SK-N-SH (cell line): Measurements from ENCODE around the gene SOCS2. TPM values are rescaled to one million over a fixed set of nuclear protein-coding genes. Genes with fewer than 3 reads are reported as not detected.

Experiments
- CTCF ChIA-PET: fragments of 300-600, 350-600 bp; formaldehyde crosslinking; extraction: SDS; loops from one replicate; lab custom pipeline; 2021; lab: Yijun Ruan, JAX
- POLR2A ChIA-PET: fragments of 350-600 bp; sonication (Branson Sonifier 250); formaldehyde crosslinking; extraction: SDS; loops from one replicate; lab custom pipeline; 2020; ENCODE audit warnings: antibody characterized with exemption, inconsistent platforms; lab: Yijun Ruan, JAX
- DNase-seq: peaks from one replicate; pipeline ENCODE4 v3.0.0; 2012
- H2AFZ ChIP-seq: fragments of 200-600 bp; sonication (generic); 2 replicates; pipeline ENCODE4 v1.8.1; 2016; ENCODE audit warnings: antibody characterized with exemption, mild to moderate bottlenecking, low read depth
- H3F3A ChIP-seq: fragments of 200-600 bp; sonication (generic); replicated peaks from 2 replicates; pipeline ENCODE3; 2016; ENCODE audit warnings: antibody characterized with exemption, mild to moderate bottlenecking; ENCODE audit not compliant: insufficient read depth
- H3K27ac ChIP-seq, 2 experiments: fragments of 200-500 bp in 1 of 2; fragments of 200-600 bp in 1 of 2; sonication (Bioruptor generic) in 1 of 2; sonication (generic), shearing (Covaris generic) in 1 of 2; 2 replicates each; pipeline versions ENCODE4 v1.5.1 to v1.6.1; 2014 to 2016; ENCODE audit warnings: low read depth in 2 of 2, inconsistent platforms in 1 of 2, low read length in 1 of 2, mild to moderate bottlenecking in 1 of 2, mixed read lengths in 1 of 2
- H3K27me3 ChIP-seq: fragments of 200-600 bp; sonication (generic), shearing (Covaris generic); 2 replicates; pipeline ENCODE4 v1.6.1; 2016; ENCODE audit warnings: mixed run types; ENCODE audit not compliant: insufficient read depth
- H3K36me3 ChIP-seq, 2 experiments: fragments of 200-500 bp in 1 of 2; fragments of 200-600 bp in 1 of 2; sonication (Bioruptor generic) in 1 of 2; sonication (generic) in 1 of 2; replicated peaks in 1 of 2; 2 replicates each; pipeline versions ENCODE3 to v1.5.1; 2014 to 2016; ENCODE audit warnings: low read length in 1 of 2, mild to moderate bottlenecking in 1 of 2; ENCODE audit not compliant: insufficient read depth in 2 of 2, control insufficient read depth in 1 of 2
- H3K4me1 ChIP-seq, 2 experiments: fragments of 200-500 bp in 1 of 2; fragments of 200-600 bp in 1 of 2; sonication (Bioruptor generic) in 1 of 2; sonication (generic), shearing (Covaris generic) in 1 of 2; 2 replicates each; pipeline versions ENCODE4 v1.5.1 to v1.6.1; 2014 to 2016; ENCODE audit warnings: low read depth in 1 of 2, low read length in 1 of 2, mixed run types in 1 of 2; ENCODE audit not compliant: insufficient read depth in 2 of 2, control insufficient read depth in 1 of 2
- H3K4me2 ChIP-seq: fragments of 200-600 bp; sonication (generic), shearing (Covaris generic); 2 replicates; pipeline ENCODE4 v1.6.1; 2017; ENCODE audit warnings: mixed run types
- H3K4me3 ChIP-seq, 2 experiments: fragments of 200-500 bp in 1 of 2; fragments of 200-600 bp in 1 of 2; sonication (Bioruptor generic) in 1 of 2; sonication (generic), shearing (Covaris generic) in 1 of 2; 2 replicates each; pipeline versions ENCODE4 v1.5.1 to v1.8.1; 2014 to 2016; ENCODE audit warnings: low read depth in 2 of 2, inconsistent platforms in 1 of 2, low read length in 1 of 2, mild to moderate bottlenecking in 1 of 2, mixed read lengths in 1 of 2, moderate library complexity in 1 of 2
- H3K79me2 ChIP-seq: fragments of 200-600 bp; sonication (generic); 2 replicates; pipeline ENCODE4 v1.8.1; 2017; ENCODE audit warnings: mild to moderate bottlenecking; ENCODE audit not compliant: insufficient read depth
- H3K9ac ChIP-seq: fragments of 200-600 bp; sonication (generic); 2 replicates; pipeline ENCODE4 v1.6.1; 2017; ENCODE audit warnings: mixed run types
- H3K9me2 ChIP-seq: fragments of 200-600 bp; sonication (generic); 2 replicates; pipeline ENCODE4 v1.6.1; 2017; ENCODE audit warnings: mixed run types
- H3K9me3 ChIP-seq: fragments of 200-600 bp; sonication (generic); 2 replicates; pipeline ENCODE4 v1.6.1; 2017; ENCODE audit warnings: mixed run types, mild to moderate bottlenecking, moderate library complexity
- H4K20me1 ChIP-seq: fragments of 200-600 bp; sonication (generic); 2 replicates; pipeline ENCODE4 v1.6.1; 2017; ENCODE audit warnings: mild to moderate bottlenecking, mixed run types; ENCODE audit not compliant: insufficient read depth
- CTCF ChIP-seq: fragments of 200-600 bp; sonication (generic); IDR thresholded peaks from 2 replicates; pipeline ENCODE4 v1.6.1; 2017; ENCODE audit warnings: antibody characterized with exemption, mild to moderate bottlenecking, moderate library complexity
- EP300 ChIP-seq, 2 experiments: IDR thresholded peaks; 2 replicates each; pipeline versions ENCODE4 v1.4.0 to v1.6.1; 2012; ENCODE audit warnings: borderline replicate concordance in 1 of 2, low read depth in 1 of 2, low read length in 1 of 2
- EZH2phosphoT487 ChIP-seq: fragments of 200-600 bp; sonication (generic); IDR thresholded peaks from 2 replicates; pipeline ENCODE4 v1.6.1; 2017; ENCODE audit warnings: low read depth, mixed run types, mild to moderate bottlenecking, antibody characterized with exemption, moderate library complexity, borderline replicate concordance
- FOXJ3 ChIP-seq: sonication (generic); formaldehyde crosslinking; IDR thresholded peaks from 2 replicates; pipeline ENCODE4 v1.5.1; 2020; ENCODE audit warnings: mild to moderate bottlenecking, missing genetic modification reagents
- FOXM1 ChIP-seq: IDR thresholded peaks from 2 replicates; pipeline ENCODE4 v1.4.0; 2012; ENCODE audit warnings: low read depth, mild to moderate bottlenecking
- JUND ChIP-seq: IDR thresholded peaks from 2 replicates; pipeline ENCODE4 v1.4.0; 2012
- MXI1 ChIP-seq: IDR thresholded peaks from 2 replicates; pipeline ENCODE4 v1.6.1; 2012; ENCODE audit warnings: mild to moderate bottlenecking, low read depth, low read length, improper control_type of control experiment
- RXRA ChIP-seq: IDR thresholded peaks from 2 replicates; pipeline ENCODE4 v1.4.0; 2012; ENCODE audit warnings: low read depth, mild to moderate bottlenecking, borderline replicate concordance
- TCF12 ChIP-seq: IDR thresholded peaks from 2 replicates; pipeline ENCODE4 v1.4.0; 2012
- TEAD4 ChIP-seq: IDR thresholded peaks from 2 replicates; pipeline ENCODE4 v1.4.0; 2012; ENCODE audit warnings: mild to moderate bottlenecking, borderline replicate concordance; ENCODE audit not compliant: insufficient read depth
- ZBTB33 ChIP-seq: IDR thresholded peaks from 2 replicates; pipeline ENCODE4 v1.4.0; 2012; ENCODE audit warnings: low read depth, borderline replicate concordance
- WGBS: methylation state at CpG from one replicate; pipeline ENCODE4 v1.1.6; 2017; ENCODE audit warnings: low lambda C conversion rate; 5-methylcytosine and 5-hydroxymethylcytosine counted together
- polyA plus RNA-seq, 3 experiments: library from polyadenylated mRNA; depleted of rRNA; stranded (reverse); fragments of >200 nt; gene quantifications; 2 replicates each; pipeline ENCODE4 v1.2.3, GENCODE V29; 2012

SOCS2 gene
- polyA plus RNA-seq, 1 of the 3 experiments (the other 2 are of a cell fraction), result 24.1 TPM

DNA sequence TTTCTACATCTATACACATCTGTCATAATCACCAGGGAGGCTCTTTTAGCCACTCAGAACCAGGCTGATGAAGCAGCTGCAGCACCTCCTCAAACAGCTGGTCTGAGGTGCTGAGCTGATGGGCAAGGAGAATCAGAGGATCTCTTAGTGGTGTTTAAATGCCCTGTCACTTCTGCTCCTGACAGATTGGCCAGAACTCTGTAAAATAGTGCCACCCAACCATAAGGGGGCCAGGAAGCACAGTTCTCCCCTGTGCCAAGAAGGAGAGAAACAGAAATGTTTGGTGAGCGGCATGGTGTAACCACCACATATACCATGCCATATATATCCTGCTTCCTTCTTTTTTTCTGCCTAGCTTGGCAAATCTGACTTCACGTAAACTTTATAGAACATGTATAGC lies 12.8 kb downstream of the SOCS2 start:
- Histone ChIP-seq H3K4me2 (no peak overlapping the region), H3F3A (peaks cover 3% of the 10 kb centered on the region), H3K9me2 (no peaks in the 10 kb centered on the region), H3K9me3 (no peaks in the 10 kb centered on the region), H3K36me3 (peaks cover 0 to 3% of the 10 kb centered on the region in 2 experiments), H3K4me3 (no peak overlapping the region), H3K27me3 (no peaks in the 10 kb centered on the region), H3K9ac (no peak overlapping the region), H3K4me1 (peaks cover 0 to 4% of the 10 kb centered on the region in 2 experiments; a peak in 2 of 4 replicates), H2AFZ (no peak overlapping the region), H4K20me1 (no peaks in the 10 kb centered on the region), H3K79me2 (no peaks in the 10 kb centered on the region), H3K27ac (no peak overlapping the region)
- CTCF ChIA-PET, result interaction anchor here (3.0 kb wide), 1 partner anchor 13 kb away, joined by 10 read pairs; the partner anchor contains the start of gene SOCS2
- TF ChIP-seq JUND, result no peak
- no peak for TF ChIP-seq EP300 (IDR thresholded peaks at IDR 0.05; ENCODE audit: borderline replicate concordance in 1 of 2, low read depth in 1 of 2, low read length in 1 of 2)
- TF ChIP-seq MXI1, result no peak
- POLR2A ChIA-PET, result no interaction called here
- no peak for DNase-seq
- 100% methylated on average over 2 of the region's 2 CpGs for WGBS

- H3K9ac ChIP-seq, result no peak overlapping the region
- no peak overlapping the region for H3K27ac ChIP-seq
- H3K4me2 ChIP-seq, result no peak overlapping the region
- no peak overlapping the region for H2AFZ ChIP-seq
- no peaks in the 10 kb centered on the region for H3K9me3 ChIP-seq
- no peaks in the 10 kb centered on the region for H3K9me2 ChIP-seq
- TF ChIP-seq RXRA, result no peak
- no peak for TF ChIP-seq TCF12
- TF ChIP-seq FOXM1, result no peak
- no peak for TF ChIP-seq CTCF
- TF ChIP-seq EZH2phosphoT487, result no peak
- TF ChIP-seq FOXJ3, result no peak
- TF ChIP-seq ZBTB33, result no peak
- no peak for TF ChIP-seq TEAD4
- peaks cover 0 to 5% of the 10 kb centered on the region in 2 experiments; a peak in 2 of 4 replicates for H3K4me1 ChIP-seq
- H3K27me3 ChIP-seq, result no peaks in the 10 kb centered on the region
- ChIA-PET CTCF (no interaction called here), POLR2A (no interaction called here)
- H3K4me3 ChIP-seq, result no peak overlapping the region
- WGBS, result 97% methylated on average over 5 of the region's 5 CpGs
- H3K36me3 ChIP-seq, result no peaks in the 10 kb centered on the region
- DNase-seq, result no peak
- no peaks in the 10 kb centered on the region for H4K20me1 ChIP-seq
- peaks cover 19% of the 10 kb centered on the region for H3F3A ChIP-seq
- H3K79me2 ChIP-seq, result no peaks in the 10 kb centered on the region
Observed at GRCh38 chr12:93587611-93588010, 15.1 kb downstream of the SOCS2 start.
